B cell (primary cell): ENCODE measurements around the gene VEZT. TPM values are rescaled to one million over a fixed set of nuclear protein-coding genes. Genes with fewer than 3 reads are reported as not detected.

ENCODE experiments used
- ATAC-seq: fragments of 200-7000 bp; cut with Tn5 transposase; one replicate; pipeline ENCODE4 v1.10.0; 2021; ENCODE audit warnings: low read depth, mild to moderate bottlenecking, moderate number of reproducible peaks, moderate library complexity
- CTCF ChIA-PET: fragments of 350-600 bp; sonication (Branson Sonifier 250); formaldehyde crosslinking; loops from one replicate; lab custom pipeline; 2021; ENCODE audit warnings: antibody characterized with exemption, inconsistent platforms; lab: Charles Lee
- POLR2A ChIA-PET: fragments of 350-600 bp; sonication (Branson Sonifier 250); formaldehyde crosslinking; loops from one replicate; lab custom pipeline; 2021; ENCODE audit warnings: antibody characterized with exemption; lab: Charles Lee
- DNase-seq: peaks from one replicate; pipeline ENCODE4 v3.0.0; 2013
- H2AFZ ChIP-seq: 2 replicates; pipeline ENCODE4 v1.6.1; 2012; ENCODE audit warnings: mild to moderate bottlenecking, low read depth, low read length; ENCODE audit not compliant: insufficient read depth, poor library complexity, severe bottlenecking
- H3K27ac ChIP-seq, 2 donors: 1 replicate in 1 of 2; 2 replicates in 1 of 2; pipeline ENCODE4 v1.5.1; 2012 to 2013; ENCODE audit warnings: low read length in 2 of 2, mild to moderate bottlenecking in 2 of 2, moderate library complexity in 1 of 2
- H3K27me3 ChIP-seq, 4 experiments: fragments of 200-600 bp in 1 of 4; sonication (generic) in 1 of 4; replicated peaks in 1 of 4; 1 replicate in 2 of 4; 2 replicates in 2 of 4; pipeline versions ENCODE4 v1.6.1 to v1.7.0; 2013 to 2016; ENCODE audit warnings: low read length in 3 of 4, mild to moderate bottlenecking in 2 of 4, mixed read lengths in 1 of 4, moderate library complexity in 1 of 4; ENCODE audit not compliant: insufficient read depth in 4 of 4, control insufficient read depth in 3 of 4; ENCODE audit errors: control extremely low read depth in 1 of 4
- H3K36me3 ChIP-seq, 2 experiments: replicated peaks in 1 of 2; 1 replicate in 1 of 2; 2 replicates in 1 of 2; pipeline versions ENCODE4 v1.6.1 to v1.7.1; 2013; ENCODE audit warnings: low read length in 1 of 2; ENCODE audit not compliant: insufficient read depth in 2 of 2, control insufficient read depth in 1 of 2; ENCODE audit errors: control extremely low read depth in 1 of 2, extremely low read depth in 1 of 2
- H3K4me1 ChIP-seq, 2 donors: fragments of 200-600 bp in 1 of 2; sonication (generic) in 1 of 2; 1 replicate in 1 of 2; 2 replicates in 1 of 2; pipeline versions ENCODE4 v1.5.1 to v1.6.1; 2013 to 2017; ENCODE audit warnings: low read length in 2 of 2; ENCODE audit not compliant: control insufficient read depth in 2 of 2, insufficient read depth in 2 of 2
- H3K4me2 ChIP-seq: replicated peaks from 2 replicates; pipeline ENCODE3; 2012; ENCODE audit warnings: mild to moderate bottlenecking, low read depth, low read length; ENCODE audit not compliant: poor library complexity, severe bottlenecking
- H3K4me3 ChIP-seq, 5 experiments: fragments of 200-600 bp in 1 of 5; sonication (generic) in 1 of 5; 1 replicate in 3 of 5; 2 replicates in 2 of 5; pipeline versions ENCODE4 v1.5.1 to v1.7.0; 2011 to 2016; ENCODE audit warnings: low read length in 4 of 5, mild to moderate bottlenecking in 4 of 5, low read depth in 2 of 5, control low read depth in 1 of 5, moderate library complexity in 1 of 5; ENCODE audit not compliant: insufficient read depth in 1 of 5; ENCODE audit errors: control extremely low read depth in 1 of 5, extremely low read depth in 1 of 5
- H3K79me2 ChIP-seq: fragments of 200-600 bp; sonication (generic); one replicate; pipeline ENCODE4 v1.6.0; 2016; ENCODE audit warnings: low read length; ENCODE audit not compliant: control insufficient read depth, insufficient read depth
- H3K9ac ChIP-seq: fragments of 200-600 bp; sonication (generic); 2 replicates; pipeline ENCODE4 v1.6.1; 2017; ENCODE audit warnings: mild to moderate bottlenecking, low read length, moderate library complexity
- H3K9me3 ChIP-seq, 3 donors: one replicate each; pipeline versions ENCODE4 v1.6.1 to v1.7.1; 2013; ENCODE audit warnings: low read length in 2 of 3; ENCODE audit not compliant: control insufficient read depth in 2 of 3, insufficient read depth in 1 of 3; ENCODE audit errors: control extremely low read depth in 1 of 3
- H4K20me1 ChIP-seq: 2 replicates; pipeline ENCODE4 v1.6.0; 2012; ENCODE audit warnings: mild to moderate bottlenecking, low read length; ENCODE audit not compliant: insufficient read depth, control insufficient read depth, poor library complexity, severe bottlenecking
- H3K27ac Mint-ChIP-seq: one replicate; pipeline ENCODE4 v1.8.0; 2021; ENCODE audit warnings: mixed read lengths
- H3K27me3 Mint-ChIP-seq: one replicate; pipeline ENCODE4 v1.8.0; 2021; ENCODE audit warnings: mixed read lengths
- H3K4me1 Mint-ChIP-seq: one replicate; pipeline ENCODE4 v1.8.0; 2021; ENCODE audit warnings: mixed read lengths
- H3K4me3 Mint-ChIP-seq: one replicate; pipeline ENCODE4 v1.8.0; 2021; ENCODE audit warnings: mixed read lengths
- H3K9me3 Mint-ChIP-seq: one replicate; pipeline ENCODE4 v1.8.0; 2022; ENCODE audit warnings: mixed read lengths; ENCODE audit not compliant: insufficient read depth
- EZH2 ChIP-seq: IDR thresholded peaks from 2 replicates; pipeline ENCODE4 v1.6.1; 2012; ENCODE audit warnings: borderline replicate concordance, low read depth, mild to moderate bottlenecking, moderate library complexity, low read length; ENCODE audit not compliant: insufficient read depth, poor library complexity, severe bottlenecking
- WGBS: methylation state at CpG from one replicate; pipeline ENCODE4 v1.1.5; 2013; ENCODE audit warnings: missing lambda C conversion rate; ENCODE audit not compliant: insufficient coverage; 5-methylcytosine and 5-hydroxymethylcytosine counted together
- intact Hi-C: fragments of 100-400 bp; cut with micrococcal nuclease; formaldehyde crosslinking; loops from one replicate; pipeline ENCODE4 v1.10.0; 2022
- polyA plus RNA-seq: library from polyadenylated mRNA; depleted of rRNA; stranded (reverse); fragments of >200 nt; gene quantifications from 2 replicates; pipeline ENCODE4 v1.2.3, GENCODE V29; 2012
- total RNA-seq, 2 donors: library from RNA; stranded (reverse); fragments of 120-200 nt in 1 of 2; gene quantifications; 1 replicate in 1 of 2; 2 replicates in 1 of 2; pipeline versions ENCODE4 v1.2.3 to v1.2.4, GENCODE V29; 2013 to 2022
- TF ChIP-seq, protein P1 (sequence below): fragments of 200-600 bp; IDR thresholded peaks from one replicate; pipeline ENCODE4 v1.8.0; 2022; ENCODE audit warnings: antibody characterized with exemption, mild to moderate bottlenecking

Gene VEZT
- total and polyA plus RNA-seq, 2 donors (not counting 1 experiment from before 2014, with no cell fraction given): 19.9 to 61.8 TPM

DNA sequence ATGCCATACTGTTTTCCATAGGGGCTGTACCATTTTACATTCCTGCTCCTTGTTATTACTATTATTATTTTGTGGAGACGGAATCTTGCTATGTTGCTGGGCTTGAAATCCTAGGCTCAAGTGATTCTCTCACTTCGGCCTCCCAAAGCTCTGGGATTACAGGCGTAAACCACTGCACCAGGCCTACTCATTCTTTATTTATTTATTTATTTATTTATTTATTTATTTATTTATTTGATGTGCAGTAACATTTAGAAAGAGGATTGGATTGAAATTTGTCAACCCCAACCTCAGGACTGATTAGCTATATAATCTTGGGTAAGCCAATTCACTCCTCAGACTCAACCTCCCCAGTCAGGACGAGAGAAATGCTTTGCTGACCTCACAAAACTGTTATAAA lies 107.9 kb downstream of the VEZT start:
- Histone ChIP-seq H3K27ac (no peak overlapping the region), H2AFZ (no peak overlapping the region), H3K9ac (no peak overlapping the region), H3K4me1 (no peaks in the 10 kb centered on the region), H3K27me3 (no peaks in the 10 kb centered on the region), H3K4me2 (no peak overlapping the region), H3K36me3 (no peaks in the 10 kb centered on the region), H3K4me3 (no peak overlapping the region), H3K79me2 (no peaks in the 10 kb centered on the region), H3K9me3 (no peaks in the 10 kb centered on the region), H4K20me1 (no peaks in the 10 kb centered on the region)
- H3K27ac Mint-ChIP-seq: no peak overlapping the region
- H3K9me3 Mint-ChIP-seq: no peaks in the 10 kb centered on the region
- POLR2A ChIA-PET: interaction anchor here (0.7 kb wide), 1 partner anchor 27 kb away, joined by 5 read pairs; no protein-coding TSS in a partner anchor
- no CpG with 5 or more reads among the region's 4 CpGs for WGBS
- CTCF ChIA-PET: interaction anchor here (0.6 kb wide), 1 partner anchor 185 kb away, joined by 3 read pairs; no protein-coding TSS in a partner anchor
- no peak overlapping the region for H3K4me3 Mint-ChIP-seq
- ATAC-seq: no peak
- DNase-seq: no peak
- peaks cover 7% of the 10 kb centered on the region for H3K27me3 Mint-ChIP-seq
- no peak for TF ChIP-seq EZH2
- TF ChIP-seq, protein P1, sequence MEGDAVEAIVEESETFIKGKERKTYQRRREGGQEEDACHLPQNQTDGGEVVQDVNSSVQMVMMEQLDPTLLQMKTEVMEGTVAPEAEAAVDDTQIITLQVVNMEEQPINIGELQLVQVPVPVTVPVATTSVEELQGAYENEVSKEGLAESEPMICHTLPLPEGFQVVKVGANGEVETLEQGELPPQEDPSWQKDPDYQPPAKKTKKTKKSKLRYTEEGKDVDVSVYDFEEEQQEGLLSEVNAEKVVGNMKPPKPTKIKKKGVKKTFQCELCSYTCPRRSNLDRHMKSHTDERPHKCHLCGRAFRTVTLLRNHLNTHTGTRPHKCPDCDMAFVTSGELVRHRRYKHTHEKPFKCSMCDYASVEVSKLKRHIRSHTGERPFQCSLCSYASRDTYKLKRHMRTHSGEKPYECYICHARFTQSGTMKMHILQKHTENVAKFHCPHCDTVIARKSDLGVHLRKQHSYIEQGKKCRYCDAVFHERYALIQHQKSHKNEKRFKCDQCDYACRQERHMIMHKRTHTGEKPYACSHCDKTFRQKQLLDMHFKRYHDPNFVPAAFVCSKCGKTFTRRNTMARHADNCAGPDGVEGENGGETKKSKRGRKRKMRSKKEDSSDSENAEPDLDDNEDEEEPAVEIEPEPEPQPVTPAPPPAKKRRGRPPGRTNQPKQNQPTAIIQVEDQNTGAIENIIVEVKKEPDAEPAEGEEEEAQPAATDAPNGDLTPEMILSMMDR: no peak
- H3K4me1 Mint-ChIP-seq: no peaks in the 10 kb centered on the region
- intact Hi-C loops: no loop called here

- Mint-ChIP-seq H3K9me3 (no peaks in the 10 kb centered on the region), H3K27me3 (peaks cover 7% of the 10 kb centered on the region), H3K4me3 (no peak overlapping the region), H3K27ac (no peak overlapping the region), H3K4me1 (no peaks in the 10 kb centered on the region)
- Histone ChIP-seq H3K36me3 (no peaks in the 10 kb centered on the region), H3K9me3 (no peaks in the 10 kb centered on the region), H3K27me3 (no peaks in the 10 kb centered on the region), H4K20me1 (no peaks in the 10 kb centered on the region), H3K79me2 (no peaks in the 10 kb centered on the region), H3K4me3 (no peak overlapping the region), H2AFZ (no peak overlapping the region), H3K4me2 (no peak overlapping the region), H3K27ac (no peak overlapping the region), H3K9ac (no peak overlapping the region), H3K4me1 (no peaks in the 10 kb centered on the region)
- DNase-seq (no peak), ATAC-seq (no peak)
- ChIA-PET POLR2A (no interaction called here), CTCF (no interaction called here)
- no CpG with 5 or more reads among the region's 1 CpG for WGBS
- no peak for TF ChIP-seq EZH2
- TF ChIP-seq, protein P1: no peak
- intact Hi-C loops: no loop called here
Measured at GRCh38 chr12:95326445-95326844, 108.8 kb downstream of the VEZT start.
